VCaP (cell line): ENCODE results near the gene TMTC1.

Experiments used
- H3K27ac ChIP-seq: fragments of 450-650 bp; 2 replicates; pipeline ENCODE4 v1.5.1; 2017
- CTCF ChIP-seq: fragments of 450-650 bp; conservative IDR thresholded peaks from 2 replicates; pipeline ENCODE4 v1.5.1; 2017; ENCODE audit warnings: mild to moderate bottlenecking, moderate library complexity

Gene TMTC1

GRCh38 chr12:29773076-29773475 lies 10.7 kb downstream of the TMTC1 start:
- H3K27ac ChIP-seq: no peak overlapping the region
- no peak for TF ChIP-seq CTCF

- TF ChIP-seq CTCF: no peak
- H3K27ac ChIP-seq: no peak overlapping the region
Measured at GRCh38 chr12:29771786-29772185, 12.0 kb downstream of the TMTC1 start.

- no peak for TF ChIP-seq CTCF
- H3K27ac ChIP-seq: no peak overlapping the region
Measured at GRCh38 chr12:29771165-29771564, 12.6 kb downstream of the TMTC1 start.

- no peak for TF ChIP-seq CTCF
Measured at GRCh38 chr12:29769162-29769858, 14.4 kb downstream of the TMTC1 start.

GRCh38 chr12:29768372-29768771 lies 15.4 kb downstream of the TMTC1 start:
- no peak overlapping the region for H3K27ac ChIP-seq
- no peak for TF ChIP-seq CTCF

More at GRCh38 chr12:29769162-29769858, 14.4 kb downstream of the TMTC1 start:
- H3K27ac ChIP-seq: no peak overlapping the region

- TF ChIP-seq CTCF: no peak
- H3K27ac ChIP-seq: no peak overlapping the region
Measured at GRCh38 chr12:29763301-29763683, 20.4 kb downstream of the TMTC1 start.

GRCh38 chr12:29762637-29763300 lies 21.0 kb downstream of the TMTC1 start:
- TF ChIP-seq CTCF: no peak
- no peak overlapping the region for H3K27ac ChIP-seq
